Measurements from ENCODE around the gene HDAC4. TPM values are rescaled to one million over a fixed set of nuclear protein-coding genes. Genes with fewer than 3 reads are reported as not detected.

HDAC4 gene
- total and polyA plus RNA-seq, 2 of the 8 experiments (the other 6 are each of a cell fraction or from before 2014, with no cell fraction given), result 15.4 to 31.5 TPM

- H3K14ac ChIP-seq (ENCODE audit: insufficient read length), result no peak overlapping the region
- no peak for FAIRE-seq
- H3K4me2 ChIP-seq (ENCODE audit: insufficient read depth in 1 of 2, low read depth in 2 of 2, low read length in 2 of 2), result no peak overlapping the region
- H3K4me1 ChIP-seq (replicated peaks in 1 of 4; ENCODE audit: control insufficient read depth in 3 of 4, insufficient read depth in 4 of 4, low read length in 3 of 4), result peaks cover 0 to 4% (median under 1%) of the 10 kb centered on the region in 4 experiments; a peak in 2 of 7 replicates
- 94% methylated on average over 15 of the region's 15 CpGs; no CpG with 5 or more reads in 1 of the 2 experiments for WGBS, 2 experiments (ENCODE audit: extremely low coverage in 1 of 2, insufficient coverage in 1 of 2, insufficient read length in 1 of 2, insufficient replicate concordance in 2 of 2, low coverage in 1 of 2, low lambda C conversion rate in 2 of 2, missing lambda C conversion rate in 1 of 2)
- no peak overlapping the region for H2BK5ac ChIP-seq (ENCODE audit: low read depth, low read length)
- H3K4ac ChIP-seq (replicated peaks; ENCODE audit: insufficient read length, low read depth, low read length), result no peak overlapping the region
- no peak overlapping the region for H4K5ac ChIP-seq (ENCODE audit: insufficient read length, low read depth, low read length)
- H2BK15ac ChIP-seq (ENCODE audit: low read length), result no peak overlapping the region
- ChIA-PET CTCF (ENCODE audit: partially characterized antibody) (interaction anchor here (0.7 to 4.3 kb wide), 10 partner anchors 10 to 98 kb away, joined by 3 to 39 read pairs (median 5); no protein-coding TSS in a partner anchor), POLR2A (ENCODE audit: partially characterized antibody) (no interaction called here)
- H2BK12ac ChIP-seq (ENCODE audit: low read depth, low read length), result no peak overlapping the region
- no peak overlapping the region for H3K56ac ChIP-seq (replicated peaks; ENCODE audit: insufficient read length, low read depth, low read length)
- H2BK20ac ChIP-seq (ENCODE audit: low read length), result no peak overlapping the region
- H4K8ac ChIP-seq (ENCODE audit: extremely low read depth, insufficient read depth, low read length), result no peak overlapping the region
- no peaks in the 10 kb centered on the region for H3K27me3 ChIP-seq (replicated peaks in 1 of 4; ENCODE audit: control insufficient read depth in 3 of 4, extremely low read depth in 1 of 4, insufficient read depth in 3 of 4, low read length in 3 of 4)
- no peak for TF ChIP-seq NRF1 (IDR thresholded peaks at IDR 0.05; ENCODE audit: low read depth, low read length)
- TF ChIP-seq EGR1 (IDR thresholded peaks at IDR 0.05; ENCODE audit: borderline replicate concordance, low read depth, low read length), result no peak
- no peak for TF ChIP-seq ATF2 (IDR thresholded peaks at IDR 0.05; ENCODE audit: low read length)
- no peak for TF ChIP-seq PHF8 (conservative IDR thresholded peaks at IDR 0.05; ENCODE audit: low read depth, low read length)
- no peak for TF ChIP-seq FOSL1 (IDR thresholded peaks at IDR 0.05; ENCODE audit: insufficient read depth, low read depth, low read length)
- no peak for TF ChIP-seq SIRT6 (IDR thresholded peaks at IDR 0.05; ENCODE audit: low read length)
- TF ChIP-seq CBX8 (IDR thresholded peaks at IDR 0.05; ENCODE audit: borderline replicate concordance, low read depth, low read length), result no peak
- TF ChIP-seq KDM5A (IDR thresholded peaks at IDR 0.05; ENCODE audit: low read length), result no peak
- TF ChIP-seq RAD21 (IDR thresholded peaks at IDR 0.05 in 1 of 2, conservative IDR thresholded peaks at IDR 0.05 in 1 of 2; ENCODE audit: low read depth in 2 of 2, low read length in 2 of 2), result no peak
- TF ChIP-seq KDM1A (IDR thresholded peaks at IDR 0.05; ENCODE audit: borderline replicate concordance, low read length), result no peak
- H3K9me3 ChIP-seq (ENCODE audit: insufficient read depth in 2 of 2, low read depth in 1 of 2, low read length in 1 of 2), result no peaks in the 10 kb centered on the region
- H3K23me2 ChIP-seq (ENCODE audit: low read depth, low read length), result no peaks in the 10 kb centered on the region; the same call in 1 of the 2 replicates
- peak in 1 of 2 experiments; percentile 33 for DNase-seq (ENCODE audit: low read depth in 1 of 2, low spot score in 2 of 2)
- no peak overlapping the region for H3K18ac ChIP-seq (ENCODE audit: extremely low read depth, low read length)
- no peak overlapping the region for H4K91ac ChIP-seq (replicated peaks; ENCODE audit: insufficient read length, low read length)
- H4K20me1 ChIP-seq (replicated peaks in 1 of 2; ENCODE audit: control insufficient read depth in 1 of 2, insufficient read depth in 2 of 2, low read length in 2 of 2), result peaks cover 2 to 15% of the 10 kb centered on the region in 2 experiments
- H3K79me2 ChIP-seq (ENCODE audit: control insufficient read depth in 1 of 2, insufficient read depth in 2 of 2, low read length in 2 of 2), result peaks cover 0 to 4% of the 10 kb centered on the region in 2 experiments; a peak in 2 of 4 replicates
- no peak overlapping the region for H2AK5ac ChIP-seq (ENCODE audit: low read depth, low read length)
- no peak overlapping the region for H3K9ac ChIP-seq (replicated peaks in 1 of 4; ENCODE audit: extremely low read depth in 1 of 4, low read depth in 3 of 4, low read length in 3 of 4)
- no peak overlapping the region for H3K4me3 ChIP-seq (ENCODE audit: extremely low read depth in 1 of 4, insufficient read depth in 2 of 4, low read depth in 3 of 4, low read length in 4 of 4)
- no peak overlapping the region for H3K27ac ChIP-seq (ENCODE audit: low read depth, low read length)
- H2AFZ ChIP-seq (ENCODE audit: low read length), result no peak overlapping the region
- H3K36me3 ChIP-seq (ENCODE audit: control insufficient read depth in 2 of 4, insufficient read depth in 4 of 4, low read length in 3 of 4), result peaks cover 0 to 3% (median under 1%) of the 10 kb centered on the region in 4 experiments; a peak in 3 of 8 replicates
- no peak overlapping the region for H3K23ac ChIP-seq (ENCODE audit: insufficient read length)
- 0 out of 2 replicates have a peak, but pooled peaks cover 5% of the 10 kb centered on the region for H3K79me1 ChIP-seq (ENCODE audit: low read depth, low read length)
- H2BK120ac ChIP-seq (replicated peaks; ENCODE audit: low read depth, low read length), result no peak overlapping the region
Measured at GRCh38 chr2:239195318-239195871, 205.4 kb downstream of the HDAC4 start.

Data from H1 (cell line).